IMR-90 (cell line): ENCODE data around the gene IGHMBP2.

Source experiments
- BHLHE40 ChIP-seq: fragments of 150-350 bp; IDR thresholded peaks from 2 replicates; pipeline ENCODE4 v1.6.1; 2016; ENCODE audit warnings: mild to moderate bottlenecking, low read depth, low read length
- CEBPB ChIP-seq: IDR thresholded peaks from 2 replicates; pipeline ENCODE4 v1.6.1; 2012; ENCODE audit warnings: low read depth, low read length, improper control_type of control experiment
- CTCF ChIP-seq: conservative IDR thresholded peaks from 2 replicates; pipeline ENCODE4 v1.5.1; 2012; ENCODE audit warnings: mild to moderate bottlenecking, low read depth, low read length, improper control_type of control experiment
- MAFK ChIP-seq: IDR thresholded peaks from 2 replicates; pipeline ENCODE4 v1.6.1; 2012; ENCODE audit warnings: low read depth, low read length, improper control_type of control experiment
- POLR2A ChIP-seq: IDR thresholded peaks from 2 replicates; pipeline ENCODE4 v1.6.1; 2012; ENCODE audit warnings: mild to moderate bottlenecking, low read depth, low read length
- RCOR1 ChIP-seq: IDR thresholded peaks from 2 replicates; pipeline ENCODE4 v1.6.1; 2012; ENCODE audit warnings: mild to moderate bottlenecking, low read length, improper control_type of control experiment; ENCODE audit not compliant: insufficient replicate concordance

- TF ChIP-seq CTCF (no peak), MAFK (no peak), CEBPB (no peak), RCOR1 (no peak), BHLHE40 (no peak), POLR2A (no peak)
Measured at GRCh38 chr11:68938816-68939582, 35.3 kb downstream of the IGHMBP2 start.
